GM18519 (cell line): ENCODE results near the gene HAO2.

Experiments
- ATAC-seq: cut with Tn5 transposase; IDR thresholded peaks from one replicate; pipeline ENCODE4 v1.9.1; 2021; ENCODE audit warnings: mild to moderate bottlenecking, moderate library complexity; ENCODE audit not compliant: unreplicated experiment, low FRiP score

The HAO2 gene

GRCh38 chr1:119429687-119430086, 61.1 kb downstream of the HAO2 start:
- ATAC-seq = no peak

- ATAC-seq = no peak
These were observed 61.9 kb downstream of the HAO2 start for GRCh38 chr1:119430486-119430885.

DNA sequence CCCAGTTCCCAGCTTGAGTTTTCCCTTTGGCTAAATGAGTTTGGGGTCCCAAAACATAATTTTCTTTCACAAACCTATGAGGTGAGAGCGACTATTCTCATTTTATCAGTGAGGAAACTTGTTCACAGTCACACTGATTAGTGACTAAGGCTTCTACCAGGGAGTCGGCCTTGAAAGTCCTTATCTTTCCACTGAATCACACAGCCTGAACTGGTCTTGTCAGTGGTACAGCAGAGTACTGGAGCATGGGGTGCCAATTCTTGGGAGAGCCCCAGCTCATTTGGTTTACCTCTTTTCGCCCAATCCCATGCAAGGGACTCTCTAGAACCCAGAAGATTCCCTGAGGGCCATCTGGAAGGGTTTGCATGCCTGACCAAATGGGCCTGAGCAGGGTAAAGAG, 63.3 kb downstream of the HAO2 start:
- ATAC-seq = no peak

DNA sequence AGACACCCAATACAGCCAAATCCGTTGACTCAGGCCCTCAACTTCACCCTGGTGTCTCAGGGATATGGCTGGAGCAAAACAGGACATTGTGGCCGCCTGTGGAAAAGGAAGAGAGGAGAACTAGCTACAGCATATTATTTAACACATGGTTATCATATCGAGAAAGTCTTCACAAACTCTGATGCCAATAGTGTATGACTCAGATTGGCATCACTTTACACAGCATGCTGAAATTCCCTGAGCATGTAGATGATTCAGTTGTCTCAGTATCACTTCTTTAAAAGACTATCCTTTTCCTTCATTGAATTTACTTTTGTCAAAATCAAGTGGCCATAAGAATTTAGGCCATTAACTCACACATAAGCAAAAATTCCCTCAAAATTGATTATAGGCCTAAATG, 66.5 kb downstream of the HAO2 start:
- no peak for ATAC-seq

DNA sequence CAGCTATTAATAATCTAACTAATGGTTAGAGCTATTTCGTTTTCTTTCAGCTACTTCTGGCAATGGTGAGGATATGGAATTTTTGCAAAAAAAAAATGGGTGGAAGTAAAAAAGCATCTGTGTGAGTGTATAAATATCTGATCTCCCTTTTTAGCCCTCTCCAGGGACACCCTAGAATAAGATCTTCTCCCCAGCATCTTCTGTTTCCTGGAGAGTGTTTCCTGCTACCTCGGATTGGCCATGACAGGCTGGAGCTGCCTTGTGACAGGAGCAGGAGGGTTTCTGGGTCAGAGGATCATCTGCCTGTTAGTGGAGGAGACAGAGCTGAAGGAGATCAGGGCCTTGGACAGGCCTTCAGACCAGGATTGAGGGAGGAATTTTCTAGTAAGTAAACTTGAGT, 70.2 kb downstream of the HAO2 start:
- no peak for ATAC-seq

DNA sequence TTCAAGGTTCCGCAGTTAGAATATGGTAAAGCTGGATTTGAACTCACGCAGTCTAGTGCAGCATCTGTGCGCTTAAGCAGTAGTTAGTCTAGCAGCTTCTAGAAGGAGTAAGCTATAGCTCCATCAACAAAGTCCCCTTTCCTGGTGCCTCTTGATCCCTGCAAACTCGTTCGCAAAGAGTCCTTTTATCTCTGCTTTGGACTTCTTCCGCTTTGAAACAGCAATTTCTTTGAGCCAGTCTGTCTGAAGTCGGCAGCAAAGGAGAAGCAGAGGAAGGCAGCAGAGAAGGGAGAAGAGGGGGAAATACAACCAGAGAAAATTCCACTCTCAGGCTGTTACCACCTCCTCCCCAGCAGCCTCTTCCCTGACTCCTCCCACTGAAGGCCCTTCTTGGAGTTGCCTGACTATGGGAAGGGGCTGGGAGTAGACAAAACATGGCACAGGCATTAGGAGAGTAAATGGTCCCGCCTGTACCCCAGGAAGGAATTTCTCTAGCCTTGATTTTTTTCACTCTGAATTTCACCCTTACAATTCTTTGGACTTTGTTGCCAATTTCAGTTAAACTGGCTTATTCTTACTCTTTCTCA, 72.2 kb downstream of the HAO2 start:
- no peak for ATAC-seq

- no peak for ATAC-seq
These were observed 74.2 kb downstream of the HAO2 start for GRCh38 chr1:119442756-119443155.
